Liver (tissue), 9 donors: ENCODE results near the gene SERPINB7. TPM values are rescaled to one million over a fixed set of nuclear protein-coding genes. Genes with fewer than 3 reads are reported as not detected.

Experiments used
- DNase-seq: peaks from one replicate; pipeline ENCODE4 v3.0.0-alpha.2; 2017; ENCODE audit warnings: low spot score
- H3K27ac ChIP-seq, 2 donors: one replicate each; pipeline ENCODE4 v1.7.0; 2013; ENCODE audit warnings: inconsistent platforms in 2 of 2, low read length in 2 of 2, control low read depth in 1 of 2, low read depth in 1 of 2, mild to moderate bottlenecking in 1 of 2
- H3K27me3 ChIP-seq, 4 donors: one replicate each; pipeline versions ENCODE4 v1.6.1 to v1.7.0; 2013; ENCODE audit warnings: low read length in 3 of 4, inconsistent platforms in 1 of 4, mild to moderate bottlenecking in 1 of 4, moderate library complexity in 1 of 4; ENCODE audit not compliant: control insufficient read depth in 4 of 4, insufficient read depth in 4 of 4
- H3K36me3 ChIP-seq, 4 donors: one replicate each; pipeline versions ENCODE4 v1.6.1 to v1.7.0; 2013; ENCODE audit warnings: low read length in 3 of 4, mild to moderate bottlenecking in 3 of 4, low read depth in 1 of 4, moderate library complexity in 1 of 4; ENCODE audit not compliant: control insufficient read depth in 4 of 4, insufficient read depth in 3 of 4
- H3K4me1 ChIP-seq, 4 donors: one replicate each; pipeline versions ENCODE4 v1.6.1 to v1.7.0; 2013; ENCODE audit warnings: low read length in 3 of 4, mild to moderate bottlenecking in 3 of 4, moderate library complexity in 1 of 4; ENCODE audit not compliant: control insufficient read depth in 4 of 4, insufficient read depth in 4 of 4
- H3K4me3 ChIP-seq, 3 donors: one replicate each; pipeline versions ENCODE4 v1.6.1 to v1.7.0; 2013; ENCODE audit warnings: low read length in 3 of 3, control low read depth in 1 of 3, low read depth in 1 of 3, mild to moderate bottlenecking in 1 of 3
- H3K9ac ChIP-seq, 2 donors: one replicate each; pipeline ENCODE4 v1.7.0; 2013; ENCODE audit warnings: low read length in 2 of 2, mild to moderate bottlenecking in 2 of 2, moderate library complexity in 2 of 2, control low read depth in 1 of 2, low read depth in 1 of 2
- H3K9me3 ChIP-seq, 4 donors: one replicate each; pipeline versions ENCODE4 v1.6.1 to v1.7.0; 2013; ENCODE audit warnings: low read length in 3 of 4; ENCODE audit not compliant: control insufficient read depth in 4 of 4
- ATF3 ChIP-seq: IDR thresholded peaks from 2 replicates; pipeline ENCODE4 v1.6.1; 2016; ENCODE audit warnings: antibody characterized with exemption
- FOXA1 ChIP-seq: IDR thresholded peaks from 2 replicates; pipeline ENCODE4 v1.6.1; 2016; ENCODE audit warnings: antibody characterized with exemption
- FOXA2 ChIP-seq: IDR thresholded peaks from 2 replicates; pipeline ENCODE4 v1.6.1; 2016; ENCODE audit warnings: antibody characterized with exemption
- HNF4G ChIP-seq: IDR thresholded peaks from 2 replicates; pipeline ENCODE4 v1.6.1; 2016; ENCODE audit warnings: antibody characterized with exemption
- NR2F2 ChIP-seq: IDR thresholded peaks from 2 replicates; pipeline ENCODE4 v1.6.1; 2016; ENCODE audit warnings: antibody characterized with exemption
- RAD21 ChIP-seq, 2 donors: IDR thresholded peaks; 2 replicates each; pipeline ENCODE4 v1.6.1; 2016; ENCODE audit warnings: antibody characterized with exemption in 2 of 2, mild to moderate bottlenecking in 2 of 2
- REST ChIP-seq: IDR thresholded peaks from 2 replicates; pipeline ENCODE4 v1.6.1; 2016; ENCODE audit warnings: antibody characterized with exemption, mild to moderate bottlenecking
- RXRA ChIP-seq, 2 donors: IDR thresholded peaks; 2 replicates each; pipeline ENCODE4 v1.6.1; 2017 to 2018; ENCODE audit warnings: antibody characterized with exemption in 2 of 2, mild to moderate bottlenecking in 1 of 2
- SP1 ChIP-seq: IDR thresholded peaks from 2 replicates; pipeline ENCODE4 v1.6.1; 2018; ENCODE audit warnings: antibody characterized with exemption, mild to moderate bottlenecking
- TAF1 ChIP-seq: conservative IDR thresholded peaks from 2 replicates; pipeline ENCODE4 v1.6.1; 2016; ENCODE audit warnings: antibody characterized with exemption, mild to moderate bottlenecking
- YY1 ChIP-seq: IDR thresholded peaks from 2 replicates; pipeline ENCODE4 v1.6.1; 2016; ENCODE audit warnings: antibody characterized with exemption, mild to moderate bottlenecking
- WGBS: extraction: QIAGEN DNeasy Blood & Tissue Kit; methylation state at CpG from one replicate; pipeline ENCODE4 v1.1.7; 2013; 5-methylcytosine and 5-hydroxymethylcytosine counted together
- polyA plus RNA-seq, 2 donors: library from polyadenylated mRNA; stranded (reverse) in 1 of 2; unstranded in 1 of 2; fragments of 200-250 nt in 1 of 2; fragments of >200 nt in 1 of 2; fragmentation: Nextera tagmentation in 1 of 2; extraction: Ambion mirVana in 1 of 2; gene quantifications; one replicate each; pipeline versions ENCODE4 v1.2.1 to v1.2.3, GENCODE V29; 2013 to 2015
- total RNA-seq, 2 donors: library from RNA; depleted of rRNA; stranded (reverse); fragments of >200 nt; gene quantifications; one replicate each; pipeline ENCODE4 v1.2.3, GENCODE V29; 2014
- TF ChIP-seq, protein P1 (sequence below): fragments of 150-350 bp; IDR thresholded peaks from 2 replicates; pipeline ENCODE4 v1.5.1; 2017; ENCODE audit warnings: improper control_type of control experiment, low read depth, low read length; ENCODE audit not compliant: missing input control
- TF ChIP-seq, protein P2 (sequence below): IDR thresholded peaks from 2 replicates; pipeline ENCODE4 v1.6.1; 2016; ENCODE audit warnings: antibody characterized with exemption
- donor health status: healthy.
- donor health status: healthy.
- donor health status: healthy.
- donor health status: healthy.
- donor health status: healthy.

The SERPINB7 gene
- total and polyA plus RNA-seq, 4 donors: not detected

GRCh38 chr18:63831080-63831788 is 56.0 kb downstream of the SERPINB7 start:
- Histone ChIP-seq H3K27ac (no peak overlapping the region), H3K36me3 (no peaks in the 10 kb centered on the region), H3K4me3 (no peak overlapping the region), H3K27me3 (no peaks in the 10 kb centered on the region), H3K9me3 (no peaks in the 10 kb centered on the region), H3K4me1 (no peaks in the 10 kb centered on the region), H3K9ac (no peak overlapping the region)
- 71% methylated on average over 6 of the region's 6 CpGs for WGBS
- no peak for DNase-seq
- no peak for TF ChIP-seq FOXA1
- TF ChIP-seq, protein P1, sequence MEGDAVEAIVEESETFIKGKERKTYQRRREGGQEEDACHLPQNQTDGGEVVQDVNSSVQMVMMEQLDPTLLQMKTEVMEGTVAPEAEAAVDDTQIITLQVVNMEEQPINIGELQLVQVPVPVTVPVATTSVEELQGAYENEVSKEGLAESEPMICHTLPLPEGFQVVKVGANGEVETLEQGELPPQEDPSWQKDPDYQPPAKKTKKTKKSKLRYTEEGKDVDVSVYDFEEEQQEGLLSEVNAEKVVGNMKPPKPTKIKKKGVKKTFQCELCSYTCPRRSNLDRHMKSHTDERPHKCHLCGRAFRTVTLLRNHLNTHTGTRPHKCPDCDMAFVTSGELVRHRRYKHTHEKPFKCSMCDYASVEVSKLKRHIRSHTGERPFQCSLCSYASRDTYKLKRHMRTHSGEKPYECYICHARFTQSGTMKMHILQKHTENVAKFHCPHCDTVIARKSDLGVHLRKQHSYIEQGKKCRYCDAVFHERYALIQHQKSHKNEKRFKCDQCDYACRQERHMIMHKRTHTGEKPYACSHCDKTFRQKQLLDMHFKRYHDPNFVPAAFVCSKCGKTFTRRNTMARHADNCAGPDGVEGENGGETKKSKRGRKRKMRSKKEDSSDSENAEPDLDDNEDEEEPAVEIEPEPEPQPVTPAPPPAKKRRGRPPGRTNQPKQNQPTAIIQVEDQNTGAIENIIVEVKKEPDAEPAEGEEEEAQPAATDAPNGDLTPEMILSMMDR: no peak

DNA sequence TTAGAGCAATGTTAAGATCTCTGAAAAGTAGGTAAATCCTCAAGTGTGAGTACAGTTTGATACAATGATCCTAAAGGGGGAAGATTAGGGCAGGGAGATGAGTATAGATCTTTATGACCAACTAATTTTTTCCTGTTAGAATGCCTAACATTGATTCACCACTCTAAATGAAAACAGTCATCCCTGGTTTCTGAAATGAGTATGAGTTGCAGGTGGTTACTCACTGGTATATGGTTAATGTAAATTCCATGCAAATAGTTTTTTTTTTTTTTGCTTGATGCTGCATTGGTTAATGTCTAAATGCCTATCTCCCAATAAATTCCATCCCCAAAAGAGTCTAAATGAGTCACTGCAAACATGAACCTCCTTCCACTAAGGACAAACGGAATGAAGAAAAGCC is 57.3 kb downstream of the SERPINB7 start:
- Histone ChIP-seq H3K36me3 (no peaks in the 10 kb centered on the region), H3K27ac (no peak overlapping the region), H3K27me3 (no peaks in the 10 kb centered on the region), H3K4me1 (no peaks in the 10 kb centered on the region), H3K9me3 (no peaks in the 10 kb centered on the region), H3K9ac (no peak overlapping the region), H3K4me3 (no peak overlapping the region)
- no peak for DNase-seq
- 92% methylated on average over 1 of the region's 1 CpG for WGBS
- TF ChIP-seq, protein P2, sequence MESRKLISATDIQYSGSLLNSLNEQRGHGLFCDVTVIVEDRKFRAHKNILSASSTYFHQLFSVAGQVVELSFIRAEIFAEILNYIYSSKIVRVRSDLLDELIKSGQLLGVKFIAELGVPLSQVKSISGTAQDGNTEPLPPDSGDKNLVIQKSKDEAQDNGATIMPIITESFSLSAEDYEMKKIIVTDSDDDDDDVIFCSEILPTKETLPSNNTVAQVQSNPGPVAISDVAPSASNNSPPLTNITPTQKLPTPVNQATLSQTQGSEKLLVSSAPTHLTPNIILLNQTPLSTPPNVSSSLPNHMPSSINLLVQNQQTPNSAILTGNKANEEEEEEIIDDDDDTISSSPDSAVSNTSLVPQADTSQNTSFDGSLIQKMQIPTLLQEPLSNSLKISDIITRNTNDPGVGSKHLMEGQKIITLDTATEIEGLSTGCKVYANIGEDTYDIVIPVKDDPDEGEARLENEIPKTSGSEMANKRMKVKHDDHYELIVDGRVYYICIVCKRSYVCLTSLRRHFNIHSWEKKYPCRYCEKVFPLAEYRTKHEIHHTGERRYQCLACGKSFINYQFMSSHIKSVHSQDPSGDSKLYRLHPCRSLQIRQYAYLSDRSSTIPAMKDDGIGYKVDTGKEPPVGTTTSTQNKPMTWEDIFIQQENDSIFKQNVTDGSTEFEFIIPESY: no peak
- TF ChIP-seq ATF3 (no peak), FOXA2 (no peak), NR2F2 (no peak), RAD21 (IDR thresholded peaks at IDR 0.05) (no peak), TAF1 (no peak), FOXA1 (no peak), SP1 (no peak), HNF4G (no peak), RXRA (IDR thresholded peaks at IDR 0.05) (no peak), REST (no peak), YY1 (no peak)
